Measurements from ENCODE around the gene WNT9B.

GRCh38 chr17:46842835-46843234 is 8.5 kb upstream of the WNT9B start:
- TF ChIP-seq NFIC (IDR thresholded peaks at IDR 0.05) (no peak), EGR1 (IDR thresholded peaks at IDR 0.05) (no peak), FOXM1 (IDR thresholded peaks at IDR 0.05; ENCODE audit: borderline replicate concordance, low read depth) (no peak), CEBPB (IDR thresholded peaks at IDR 0.05) (no peak), YY1 (IDR thresholded peaks at IDR 0.05; ENCODE audit: low read depth) (no peak), EP300 (IDR thresholded peaks at IDR 0.05; ENCODE audit: borderline replicate concordance) (no peak), MAX (IDR thresholded peaks at IDR 0.05) (no peak), TCF12 (IDR thresholded peaks at IDR 0.05; ENCODE audit: low read depth) (no peak), RAD21 (IDR thresholded peaks at IDR 0.05; ENCODE audit: low read depth) (no peak), TAF1 (IDR thresholded peaks at IDR 0.05; ENCODE audit: low read depth) (no peak), TEAD4 (IDR thresholded peaks at IDR 0.05) (no peak), CREB1 (IDR thresholded peaks at IDR 0.05; ENCODE audit: low read depth) (no peak)
- TF ChIP-seq, protein P1, sequence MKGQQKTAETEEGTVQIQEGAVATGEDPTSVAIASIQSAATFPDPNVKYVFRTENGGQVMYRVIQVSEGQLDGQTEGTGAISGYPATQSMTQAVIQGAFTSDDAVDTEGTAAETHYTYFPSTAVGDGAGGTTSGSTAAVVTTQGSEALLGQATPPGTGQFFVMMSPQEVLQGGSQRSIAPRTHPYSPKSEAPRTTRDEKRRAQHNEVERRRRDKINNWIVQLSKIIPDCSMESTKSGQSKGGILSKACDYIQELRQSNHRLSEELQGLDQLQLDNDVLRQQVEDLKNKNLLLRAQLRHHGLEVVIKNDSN (IDR thresholded peaks at IDR 0.05), result no peak
- TF ChIP-seq, protein P2, sequence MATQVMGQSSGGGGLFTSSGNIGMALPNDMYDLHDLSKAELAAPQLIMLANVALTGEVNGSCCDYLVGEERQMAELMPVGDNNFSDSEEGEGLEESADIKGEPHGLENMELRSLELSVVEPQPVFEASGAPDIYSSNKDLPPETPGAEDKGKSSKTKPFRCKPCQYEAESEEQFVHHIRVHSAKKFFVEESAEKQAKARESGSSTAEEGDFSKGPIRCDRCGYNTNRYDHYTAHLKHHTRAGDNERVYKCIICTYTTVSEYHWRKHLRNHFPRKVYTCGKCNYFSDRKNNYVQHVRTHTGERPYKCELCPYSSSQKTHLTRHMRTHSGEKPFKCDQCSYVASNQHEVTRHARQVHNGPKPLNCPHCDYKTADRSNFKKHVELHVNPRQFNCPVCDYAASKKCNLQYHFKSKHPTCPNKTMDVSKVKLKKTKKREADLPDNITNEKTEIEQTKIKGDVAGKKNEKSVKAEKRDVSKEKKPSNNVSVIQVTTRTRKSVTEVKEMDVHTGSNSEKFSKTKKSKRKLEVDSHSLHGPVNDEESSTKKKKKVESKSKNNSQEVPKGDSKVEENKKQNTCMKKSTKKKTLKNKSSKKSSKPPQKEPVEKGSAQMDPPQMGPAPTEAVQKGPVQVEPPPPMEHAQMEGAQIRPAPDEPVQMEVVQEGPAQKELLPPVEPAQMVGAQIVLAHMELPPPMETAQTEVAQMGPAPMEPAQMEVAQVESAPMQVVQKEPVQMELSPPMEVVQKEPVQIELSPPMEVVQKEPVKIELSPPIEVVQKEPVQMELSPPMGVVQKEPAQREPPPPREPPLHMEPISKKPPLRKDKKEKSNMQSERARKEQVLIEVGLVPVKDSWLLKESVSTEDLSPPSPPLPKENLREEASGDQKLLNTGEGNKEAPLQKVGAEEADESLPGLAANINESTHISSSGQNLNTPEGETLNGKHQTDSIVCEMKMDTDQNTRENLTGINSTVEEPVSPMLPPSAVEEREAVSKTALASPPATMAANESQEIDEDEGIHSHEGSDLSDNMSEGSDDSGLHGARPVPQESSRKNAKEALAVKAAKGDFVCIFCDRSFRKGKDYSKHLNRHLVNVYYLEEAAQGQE (IDR thresholded peaks at IDR 0.05; ENCODE audit: low read depth), result no peak

All from Ishikawa (cell line).